Activated CD8-positive, alpha-beta memory T cell treated with anti-CD3 and anti-CD28 coated beads for 48 hours (primary cell): Measurements from ENCODE around the gene NOX4.
"Not testable (repeated sequence)": the region's sequence is repeated elsewhere in the genome, so short reads cannot be mapped to it uniquely, and the experiment has no call there.

ENCODE experiments used
- DNase-seq, 3 experiments: peaks; one replicate each; pipeline ENCODE4 v3.0.0-alpha.2; 2020; ENCODE audit warnings: low read depth in 2 of 3, low spot score in 2 of 3

The NOX4 gene

GRCh38 chr11:89382986-89383385 lies 108.2 kb downstream of the NOX4 start:
- DNase-seq = not testable (repeated sequence)

- no peak for DNase-seq
Observed at GRCh38 chr11:89381094-89381493, 110.1 kb downstream of the NOX4 start.

- DNase-seq = not testable (repeated sequence)
Observed at GRCh38 chr11:89379976-89380771, 111.0 kb downstream of the NOX4 start.

- not testable (repeated sequence) for DNase-seq
Observed at GRCh38 chr11:89378986-89379385, 112.2 kb downstream of the NOX4 start.

GRCh38 chr11:89369356-89369755 lies 121.8 kb downstream of the NOX4 start:
- DNase-seq = not testable (repeated sequence)

GRCh38 chr11:89364856-89365255 lies 126.3 kb downstream of the NOX4 start:
- DNase-seq = not testable (repeated sequence)

- DNase-seq = no peak
Observed at GRCh38 chr11:89361734-89362133, 129.4 kb downstream of the NOX4 start.

GRCh38 chr11:89359208-89359607 lies 132.0 kb downstream of the NOX4 start:
- not testable (repeated sequence) for DNase-seq

GRCh38 chr11:89358761-89359160 lies 132.4 kb downstream of the NOX4 start:
- no peak for DNase-seq

- DNase-seq = no peak
Observed at GRCh38 chr11:89355646-89356045, 135.5 kb downstream of the NOX4 start.

GRCh38 chr11:89354513-89354912 lies 136.7 kb downstream of the NOX4 start:
- not testable (repeated sequence) for DNase-seq

- DNase-seq = no peak
Observed at GRCh38 chr11:89347071-89347470, 144.1 kb downstream of the NOX4 start.

- no peak for DNase-seq
Observed at GRCh38 chr11:89346601-89347000, 144.6 kb downstream of the NOX4 start.

- DNase-seq = not testable (repeated sequence)
Observed at GRCh38 chr11:89342880-89343572, 148.1 kb downstream of the NOX4 start.

- not testable (repeated sequence) for DNase-seq
Observed at GRCh38 chr11:89340450-89340849, 150.7 kb downstream of the NOX4 start.

GRCh38 chr11:89338073-89338472 lies 153.1 kb downstream of the NOX4 start:
- not testable (repeated sequence) for DNase-seq

- not testable (repeated sequence) for DNase-seq
Observed at GRCh38 chr11:89337100-89337650, 154.0 kb downstream of the NOX4 start.

GRCh38 chr11:89333704-89334103 lies 157.5 kb downstream of the NOX4 start:
- not testable (repeated sequence) for DNase-seq

- not testable (repeated sequence) for DNase-seq
Observed at GRCh38 chr11:89331940-89332339, 159.2 kb downstream of the NOX4 start.

GRCh38 chr11:89327885-89328284 lies 163.3 kb downstream of the NOX4 start:
- DNase-seq = no peak

- no peak for DNase-seq
Observed at GRCh38 chr11:89321401-89321800, 169.8 kb downstream of the NOX4 start.

- not testable (repeated sequence) for DNase-seq
Observed at GRCh38 chr11:89310607-89311006, 180.6 kb downstream of the NOX4 start.
